Neural progenitor cell (in vitro differentiated cells): ENCODE data around the gene AVEN. TPM values are rescaled to one million over a fixed set of nuclear protein-coding genes. Genes with fewer than 3 reads are reported as not detected.

ENCODE experiments used
- DNase-seq: peaks from one replicate; pipeline ENCODE4 v3.0.0-alpha.2; 2016; ENCODE audit warnings: low spot score
- H2AFZ ChIP-seq: fragments of 200-600 bp; sonication (generic); replicated peaks from 2 replicates; pipeline ENCODE4 v1.6.1; 2016; ENCODE audit warnings: antibody characterized with exemption
- H3F3A ChIP-seq: fragments of 200-600 bp; sonication (generic); 2 replicates; pipeline ENCODE4 v1.6.1; 2016; ENCODE audit warnings: antibody characterized with exemption, low read depth
- H3K27ac ChIP-seq: fragments of 200-600 bp; sonication (generic); 2 replicates; pipeline ENCODE4 v1.5.1; 2016; ENCODE audit warnings: mild to moderate bottlenecking
- H3K27me3 ChIP-seq: fragments of 200-600 bp; sonication (generic); 2 replicates; pipeline ENCODE4 v1.6.1; 2016; ENCODE audit warnings: mild to moderate bottlenecking, moderate library complexity
- H3K36me3 ChIP-seq: fragments of 200-600 bp; sonication (generic); 2 replicates; pipeline ENCODE4 v1.5.1; 2016
- H3K4me1 ChIP-seq: fragments of 200-600 bp; sonication (generic); 2 replicates; pipeline ENCODE4 v1.6.1; 2016; ENCODE audit warnings: mixed run types
- H3K4me2 ChIP-seq: fragments of 200-600 bp; sonication (generic); 2 replicates; pipeline ENCODE4 v1.6.1; 2016
- H3K4me3 ChIP-seq: fragments of 200-600 bp; sonication (generic); 2 replicates; pipeline ENCODE4 v1.5.1; 2016
- H3K79me2 ChIP-seq: fragments of 200-600 bp; sonication (generic); 2 replicates; pipeline ENCODE4 v1.6.1; 2016; ENCODE audit warnings: low read depth
- H3K9ac ChIP-seq: fragments of 200-600 bp; sonication (generic); 2 replicates; pipeline ENCODE4 v1.6.1; 2016
- H3K9me3 ChIP-seq: fragments of 200-600 bp; sonication (generic); 2 replicates; pipeline ENCODE4 v1.5.1; 2016; ENCODE audit warnings: low read depth
- H4K20me1 ChIP-seq: fragments of 200-600 bp; sonication (generic); 2 replicates; pipeline ENCODE4 v1.6.1; 2016; ENCODE audit warnings: low read depth
- H3K27ac Mint-ChIP-seq: 3 replicates; pipeline ENCODE4 v1.8.0; 2021; ENCODE audit warnings: mixed read lengths
- H3K27me3 Mint-ChIP-seq: 2 replicates; pipeline ENCODE4 v1.8.0; 2022; ENCODE audit warnings: low read depth, mild to moderate bottlenecking, inconsistent platforms, moderate library complexity, mixed read lengths; ENCODE audit not compliant: insufficient read depth
- H3K36me3 Mint-ChIP-seq: 3 replicates; pipeline ENCODE4 v1.8.0; 2021; ENCODE audit warnings: mixed read lengths
- H3K4me1 Mint-ChIP-seq: 3 replicates; pipeline ENCODE4 v1.8.0; 2021; ENCODE audit warnings: mixed read lengths
- H3K4me3 Mint-ChIP-seq: 3 replicates; pipeline ENCODE4 v1.8.0; 2021; ENCODE audit warnings: mild to moderate bottlenecking, moderate library complexity, mixed read lengths
- H3K9me3 Mint-ChIP-seq: 3 replicates; pipeline ENCODE4 v1.8.0; 2020; ENCODE audit warnings: mixed read lengths
- EZH2 ChIP-seq: fragments of 200-600 bp; sonication (generic); IDR thresholded peaks from 2 replicates; pipeline ENCODE4 v1.6.1; 2017; ENCODE audit warnings: antibody characterized with exemption, mild to moderate bottlenecking, moderate library complexity
- EZH2phosphoT487 ChIP-seq: fragments of 200-600 bp; sonication (generic); IDR thresholded peaks from 2 replicates; pipeline ENCODE4 v1.6.1; 2017; ENCODE audit warnings: antibody characterized with exemption
- total RNA-seq: library from RNA; depleted of rRNA; stranded (reverse); fragments of >200 nt; gene quantifications from 2 replicates; pipeline ENCODE4 v1.2.3, GENCODE V29; 2015; ENCODE audit warnings: low replicate concordance
- TF ChIP-seq, protein P1 (sequence below): fragments of 200-600 bp; sonication (generic); IDR thresholded peaks from 2 replicates; pipeline ENCODE4 v1.5.1; 2017; ENCODE audit warnings: antibody characterized with exemption, mild to moderate bottlenecking

Gene AVEN
- total RNA-seq, 1 donor from 2014 or later: 21.9 TPM

GRCh38 chr15:34011481-34011880 is 27.5 kb downstream of the AVEN start:
- no peaks in the 10 kb centered on the region for H3K9me3 ChIP-seq
- no peak for DNase-seq
- H3K36me3 ChIP-seq: no peaks in the 10 kb centered on the region
- Mint-ChIP-seq H3K27ac (no peak overlapping the region), H3K4me3 (no peak overlapping the region), H3K4me1 (peaks cover 9% of the 10 kb centered on the region), H3K36me3 (peaks cover 1% of the 10 kb centered on the region), H3K27me3 (peaks cover 2% of the 10 kb centered on the region), H3K9me3 (peaks cover 12% of the 10 kb centered on the region)
- H3K27me3 ChIP-seq: no peaks in the 10 kb centered on the region
- H3F3A ChIP-seq: no peaks in the 10 kb centered on the region
- no peak overlapping the region for H3K4me3 ChIP-seq
- H4K20me1 ChIP-seq: no peaks in the 10 kb centered on the region
- H3K27ac ChIP-seq: no peak overlapping the region
- no peak overlapping the region for H3K9ac ChIP-seq
- H3K4me2 ChIP-seq: no peak overlapping the region
- H3K4me1 ChIP-seq: no peaks in the 10 kb centered on the region
- no peak overlapping the region for H2AFZ ChIP-seq
- H3K79me2 ChIP-seq: no peaks in the 10 kb centered on the region
- TF ChIP-seq EZH2phosphoT487: no peak
- TF ChIP-seq EZH2: no peak
- TF ChIP-seq, protein P1, sequence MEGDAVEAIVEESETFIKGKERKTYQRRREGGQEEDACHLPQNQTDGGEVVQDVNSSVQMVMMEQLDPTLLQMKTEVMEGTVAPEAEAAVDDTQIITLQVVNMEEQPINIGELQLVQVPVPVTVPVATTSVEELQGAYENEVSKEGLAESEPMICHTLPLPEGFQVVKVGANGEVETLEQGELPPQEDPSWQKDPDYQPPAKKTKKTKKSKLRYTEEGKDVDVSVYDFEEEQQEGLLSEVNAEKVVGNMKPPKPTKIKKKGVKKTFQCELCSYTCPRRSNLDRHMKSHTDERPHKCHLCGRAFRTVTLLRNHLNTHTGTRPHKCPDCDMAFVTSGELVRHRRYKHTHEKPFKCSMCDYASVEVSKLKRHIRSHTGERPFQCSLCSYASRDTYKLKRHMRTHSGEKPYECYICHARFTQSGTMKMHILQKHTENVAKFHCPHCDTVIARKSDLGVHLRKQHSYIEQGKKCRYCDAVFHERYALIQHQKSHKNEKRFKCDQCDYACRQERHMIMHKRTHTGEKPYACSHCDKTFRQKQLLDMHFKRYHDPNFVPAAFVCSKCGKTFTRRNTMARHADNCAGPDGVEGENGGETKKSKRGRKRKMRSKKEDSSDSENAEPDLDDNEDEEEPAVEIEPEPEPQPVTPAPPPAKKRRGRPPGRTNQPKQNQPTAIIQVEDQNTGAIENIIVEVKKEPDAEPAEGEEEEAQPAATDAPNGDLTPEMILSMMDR: no peak

- H4K20me1 ChIP-seq: no peaks in the 10 kb centered on the region
- no peaks in the 10 kb centered on the region for H3F3A ChIP-seq
- no peak overlapping the region for H3K27ac ChIP-seq
- no peak overlapping the region for H2AFZ ChIP-seq
- no peaks in the 10 kb centered on the region for H3K9me3 ChIP-seq
- H3K27me3 ChIP-seq: no peaks in the 10 kb centered on the region
- Mint-ChIP-seq H3K4me1 (peaks cover 9% of the 10 kb centered on the region), H3K9me3 (peaks cover 12% of the 10 kb centered on the region), H3K27ac (no peak overlapping the region), H3K4me3 (no peak overlapping the region), H3K36me3 (peaks cover 1% of the 10 kb centered on the region), H3K27me3 (peaks cover 2% of the 10 kb centered on the region)
- H3K79me2 ChIP-seq: no peaks in the 10 kb centered on the region
- DNase-seq: no peak
- no peak overlapping the region for H3K4me3 ChIP-seq
- H3K4me2 ChIP-seq: no peak overlapping the region
- no peak overlapping the region for H3K9ac ChIP-seq
- H3K36me3 ChIP-seq: no peaks in the 10 kb centered on the region
- TF ChIP-seq EZH2: no peak
- no peak for TF ChIP-seq EZH2phosphoT487
- TF ChIP-seq, protein P1: no peak
- no peaks in the 10 kb centered on the region for H3K4me1 ChIP-seq
Measured at GRCh38 chr15:34010921-34011320, 28.1 kb downstream of the AVEN start.

DNA sequence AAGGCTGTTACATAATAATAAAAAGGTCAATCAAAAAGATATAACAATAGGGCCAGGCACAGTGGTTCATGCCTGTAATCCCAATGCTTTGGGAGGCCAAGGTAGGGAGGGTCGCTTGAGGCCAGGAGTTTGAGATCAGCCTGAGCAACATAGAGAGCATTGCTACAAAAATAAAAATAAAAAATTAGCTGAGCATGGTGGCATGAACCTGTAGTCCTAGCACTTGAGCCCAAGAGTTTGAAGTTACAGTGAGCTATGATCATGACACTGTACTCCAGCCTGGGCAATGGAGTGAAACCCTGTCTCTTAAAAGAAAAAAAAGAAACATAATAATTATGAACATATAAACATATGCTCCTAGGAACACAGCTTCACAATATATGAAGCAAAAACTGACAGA is 29.3 kb downstream of the AVEN start:
- no peaks in the 10 kb centered on the region for H3K36me3 Mint-ChIP-seq
- H3K9me3 Mint-ChIP-seq: peaks cover 5% of the 10 kb centered on the region
- H4K20me1 ChIP-seq: no peaks in the 10 kb centered on the region
- H3K4me2 ChIP-seq: no peak overlapping the region
- H3K27ac ChIP-seq: no peak overlapping the region
- no peaks in the 10 kb centered on the region for H3K4me1 ChIP-seq
- H3K9me3 ChIP-seq: no peaks in the 10 kb centered on the region
- no peak for TF ChIP-seq EZH2
- TF ChIP-seq, protein P1: no peak
- TF ChIP-seq EZH2phosphoT487: no peak
- DNase-seq: no peak
- no peaks in the 10 kb centered on the region for H3F3A ChIP-seq
- no peak overlapping the region for H3K4me3 ChIP-seq
- H3K4me3 Mint-ChIP-seq: no peak overlapping the region
- H3K4me1 Mint-ChIP-seq: peaks cover 3% of the 10 kb centered on the region
- H3K9ac ChIP-seq: no peak overlapping the region
- peaks cover 2% of the 10 kb centered on the region for H3K27me3 Mint-ChIP-seq
- no peaks in the 10 kb centered on the region for H3K79me2 ChIP-seq
- no peaks in the 10 kb centered on the region for H3K36me3 ChIP-seq
- no peaks in the 10 kb centered on the region for H3K27me3 ChIP-seq
- no peak overlapping the region for H3K27ac Mint-ChIP-seq
- no peak overlapping the region for H2AFZ ChIP-seq
